Stimulated activated CD4-positive, alpha-beta T cell treated with anti-CD3 and anti-CD28 coated beads, Interleukin-12 subunit alpha, Interleukin-12 subunit beta, amount 100 ng/mL, for 24 hours (primary cell): ENCODE results near the gene PDE7B.

ENCODE experiments used
- DNase-seq, 2 experiments: peaks; one replicate each; pipeline ENCODE4 v3.0.0-alpha.2; 2020; ENCODE audit warnings: low read depth in 2 of 2

The PDE7B gene

GRCh38 chr6:136069119-136069518 lies 217.6 kb downstream of the PDE7B start:
- no peak for DNase-seq

GRCh38 chr6:136070815-136071214 lies 219.3 kb downstream of the PDE7B start:
- no peak for DNase-seq

GRCh38 chr6:136072691-136073090 lies 221.2 kb downstream of the PDE7B start:
- DNase-seq = no peak

- no peak for DNase-seq
Measured at GRCh38 chr6:136073216-136073615, 221.7 kb downstream of the PDE7B start.

GRCh38 chr6:136076496-136076895 lies 225.0 kb downstream of the PDE7B start:
- no peak for DNase-seq

GRCh38 chr6:136077834-136078576 lies 226.5 kb downstream of the PDE7B start:
- DNase-seq = no peak

GRCh38 chr6:136079701-136080565 lies 228.4 kb downstream of the PDE7B start:
- DNase-seq = no peak

- no peak for DNase-seq
Measured at GRCh38 chr6:136083540-136083939, 232.0 kb downstream of the PDE7B start.

- no peak for DNase-seq
Measured at GRCh38 chr6:136084403-136084802, 232.9 kb downstream of the PDE7B start.

GRCh38 chr6:136085370-136086115 lies 234.0 kb downstream of the PDE7B start:
- no peak for DNase-seq

GRCh38 chr6:136086686-136087085 lies 235.2 kb downstream of the PDE7B start:
- no peak for DNase-seq

- DNase-seq = no peak
Measured at GRCh38 chr6:136087986-136088385, 236.5 kb downstream of the PDE7B start.

- no peak for DNase-seq
Measured at GRCh38 chr6:136088693-136089092, 237.2 kb downstream of the PDE7B start.

- no peak for DNase-seq
Measured at GRCh38 chr6:136089876-136090275, 238.4 kb downstream of the PDE7B start.

GRCh38 chr6:136090929-136091328 lies 239.4 kb downstream of the PDE7B start:
- no peak for DNase-seq

GRCh38 chr6:136092897-136093296 lies 241.4 kb downstream of the PDE7B start:
- DNase-seq = no peak

GRCh38 chr6:136093835-136094234 lies 242.3 kb downstream of the PDE7B start:
- DNase-seq = no peak

- no peak for DNase-seq
Measured at GRCh38 chr6:136094812-136095211, 243.3 kb downstream of the PDE7B start.

GRCh38 chr6:136095986-136096385 lies 244.5 kb downstream of the PDE7B start:
- no peak for DNase-seq

- DNase-seq = no peak
Measured at GRCh38 chr6:136102991-136103688, 251.6 kb downstream of the PDE7B start.

- no peak for DNase-seq
Measured at GRCh38 chr6:136103763-136104311, 252.3 kb downstream of the PDE7B start.
